ENCODE data around the gene ITM2A. TPM values are rescaled to one million over a fixed set of nuclear protein-coding genes. Genes with fewer than 3 reads are reported as not detected.
A peak's percentile ranks its signal among the peaks of the same experiment; 100 is the strongest.

ITM2A gene
- total RNA-seq, 6 donors from 2014 or later = 17.8 to 56.9 (median 24.0) TPM; not detected in 1

DNA sequence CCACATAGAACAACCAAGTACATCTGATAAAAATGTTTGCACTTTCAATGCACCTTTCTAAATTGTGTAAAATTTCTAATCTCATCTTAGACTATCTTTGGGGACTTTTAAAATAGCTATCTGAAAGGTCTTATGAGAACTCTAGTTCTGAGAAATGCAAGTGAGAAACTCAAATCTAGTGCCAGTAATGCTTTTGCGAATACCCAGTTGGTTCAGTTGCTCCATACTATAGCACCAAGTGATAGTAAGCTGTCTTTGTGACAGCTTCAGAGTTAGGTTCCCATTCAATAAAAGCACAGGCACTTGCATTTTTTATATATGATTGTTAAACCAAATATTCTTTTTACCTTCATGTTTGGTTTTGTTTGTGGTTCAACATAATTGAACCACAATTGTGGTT is 4.5 kb upstream of the ITM2A start:
- no peak for ATAC-seq (ENCODE audit: low FRiP score in 2 of 2)
- no peak overlapping the region for H3K27ac ChIP-seq
- H3K4me3 ChIP-seq = no peak overlapping the region
- TF ChIP-seq POLR2AphosphoS5 (IDR thresholded peaks at IDR 0.05) (no peak), POLR2A (IDR thresholded peaks at IDR 0.05) (no peak), EP300 (IDR thresholded peaks at IDR 0.05) (no peak)
- TF ChIP-seq, protein P1, sequence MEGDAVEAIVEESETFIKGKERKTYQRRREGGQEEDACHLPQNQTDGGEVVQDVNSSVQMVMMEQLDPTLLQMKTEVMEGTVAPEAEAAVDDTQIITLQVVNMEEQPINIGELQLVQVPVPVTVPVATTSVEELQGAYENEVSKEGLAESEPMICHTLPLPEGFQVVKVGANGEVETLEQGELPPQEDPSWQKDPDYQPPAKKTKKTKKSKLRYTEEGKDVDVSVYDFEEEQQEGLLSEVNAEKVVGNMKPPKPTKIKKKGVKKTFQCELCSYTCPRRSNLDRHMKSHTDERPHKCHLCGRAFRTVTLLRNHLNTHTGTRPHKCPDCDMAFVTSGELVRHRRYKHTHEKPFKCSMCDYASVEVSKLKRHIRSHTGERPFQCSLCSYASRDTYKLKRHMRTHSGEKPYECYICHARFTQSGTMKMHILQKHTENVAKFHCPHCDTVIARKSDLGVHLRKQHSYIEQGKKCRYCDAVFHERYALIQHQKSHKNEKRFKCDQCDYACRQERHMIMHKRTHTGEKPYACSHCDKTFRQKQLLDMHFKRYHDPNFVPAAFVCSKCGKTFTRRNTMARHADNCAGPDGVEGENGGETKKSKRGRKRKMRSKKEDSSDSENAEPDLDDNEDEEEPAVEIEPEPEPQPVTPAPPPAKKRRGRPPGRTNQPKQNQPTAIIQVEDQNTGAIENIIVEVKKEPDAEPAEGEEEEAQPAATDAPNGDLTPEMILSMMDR (IDR thresholded peaks at IDR 0.05) = no peak
- 81 to 90% methylated on average over 1 of the region's 1 CpG for WGBS, 2 donors
- H3K36me3 ChIP-seq = no peaks in the 10 kb centered on the region
- no peaks in the 10 kb centered on the region for H3K4me1 ChIP-seq
- no peaks in the 10 kb centered on the region for H3K27me3 ChIP-seq
- no peak for DNase-seq
- no peaks in the 10 kb centered on the region for H3K9me3 ChIP-seq

DNA sequence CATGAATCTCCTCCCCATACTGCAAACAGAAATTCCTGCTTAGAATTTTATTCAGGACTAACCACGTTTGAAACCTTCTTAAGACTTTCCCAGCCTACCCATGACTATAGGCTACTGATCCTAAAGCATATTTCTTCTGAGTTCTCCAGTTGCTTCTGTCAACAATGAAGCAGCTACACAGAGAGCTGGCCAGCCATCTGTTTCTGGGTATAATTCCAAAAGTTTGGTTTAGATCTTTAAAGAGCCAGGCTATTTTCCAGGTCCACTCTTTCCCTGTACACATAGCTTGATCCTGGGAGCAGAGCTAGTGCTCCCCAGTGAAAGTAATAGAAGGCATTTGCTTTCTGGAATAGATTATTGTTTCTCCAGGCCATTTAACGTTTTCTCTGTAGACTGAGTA is 4.0 kb upstream of the ITM2A start:
- no peaks in the 10 kb centered on the region for H3K27me3 ChIP-seq
- no peaks in the 10 kb centered on the region for H3K36me3 ChIP-seq
- TF ChIP-seq, protein P1 (IDR thresholded peaks at IDR 0.05) = no peak
- TF ChIP-seq POLR2A (IDR thresholded peaks at IDR 0.05) (no peak), EP300 (IDR thresholded peaks at IDR 0.05) (no peak), POLR2AphosphoS5 (IDR thresholded peaks at IDR 0.05) (no peak)
- no peak overlapping the region for H3K27ac ChIP-seq
- H3K9me3 ChIP-seq = no peaks in the 10 kb centered on the region
- no peak for DNase-seq
- WGBS, 2 donors = 42 to 66% methylated on average over 2 of the region's 2 CpGs
- ATAC-seq (ENCODE audit: low FRiP score in 2 of 2) = no peak
- no peak overlapping the region for H3K4me3 ChIP-seq
- no peaks in the 10 kb centered on the region for H3K4me1 ChIP-seq

DNA sequence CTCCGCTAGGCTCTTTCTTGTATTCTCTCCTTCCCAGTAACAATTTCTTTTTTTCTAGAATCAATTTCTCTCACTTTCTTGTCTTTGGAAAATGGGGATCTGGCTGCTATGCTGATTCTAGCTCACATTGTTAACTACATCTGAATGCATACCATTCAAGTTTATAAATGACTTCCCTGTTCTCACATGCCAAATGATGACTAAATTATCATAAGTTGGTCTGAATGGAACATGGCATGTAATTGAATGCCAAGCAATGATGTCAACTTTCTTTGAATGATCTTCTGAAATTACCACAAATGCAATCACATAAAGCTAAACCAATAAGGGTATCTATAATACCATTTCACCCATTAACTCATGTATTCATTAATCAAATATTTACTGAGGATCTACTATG is 2.7 kb upstream of the ITM2A start:
- no peaks in the 10 kb centered on the region for H3K36me3 ChIP-seq
- no peak for ATAC-seq (ENCODE audit: low FRiP score in 2 of 2)
- H3K9me3 ChIP-seq = no peaks in the 10 kb centered on the region
- no peaks in the 10 kb centered on the region for H3K27me3 ChIP-seq
- no peaks in the 10 kb centered on the region for H3K4me1 ChIP-seq
- WGBS, 2 donors = 83 to 95% methylated on average over 1 of the region's 1 CpG
- no peak overlapping the region for H3K27ac ChIP-seq
- no peak overlapping the region for H3K4me3 ChIP-seq
- DNase-seq = no peak
- no peak for TF ChIP-seq EP300 (IDR thresholded peaks at IDR 0.05)
- TF ChIP-seq, protein P1 (IDR thresholded peaks at IDR 0.05) = no peak
- no peak for TF ChIP-seq POLR2A (IDR thresholded peaks at IDR 0.05)
- TF ChIP-seq POLR2AphosphoS5 (IDR thresholded peaks at IDR 0.05) = no peak

DNA sequence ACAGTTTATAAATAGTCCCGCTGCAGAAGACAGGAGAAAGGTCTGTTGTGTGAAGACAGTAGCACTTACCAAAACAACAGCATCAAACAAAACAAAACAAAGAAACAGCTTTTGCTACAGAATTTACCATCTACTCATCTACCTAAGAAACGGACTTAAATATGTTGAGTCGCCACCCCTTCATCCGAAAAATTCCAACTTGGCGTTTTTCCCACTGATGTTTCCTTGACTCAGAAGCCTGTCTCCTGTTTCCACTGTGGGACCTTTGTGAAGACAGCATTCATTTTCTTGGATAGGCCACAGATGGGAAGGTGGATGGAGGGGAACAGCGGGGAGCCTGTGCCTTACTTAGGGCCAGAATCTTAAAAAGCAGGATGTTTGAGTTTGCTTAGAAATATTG is 1.3 kb upstream of the ITM2A start:
- H3K27me3 ChIP-seq = no peaks in the 10 kb centered on the region
- DNase-seq = no peak
- TF ChIP-seq POLR2AphosphoS5 (IDR thresholded peaks at IDR 0.05) (no peak), POLR2A (IDR thresholded peaks at IDR 0.05) (no peak), EP300 (IDR thresholded peaks at IDR 0.05) (no peak)
- TF ChIP-seq, protein P1 (IDR thresholded peaks at IDR 0.05) = no peak
- peak overlapping the region in 1 of 4 donors; percentile 62 for H3K27ac ChIP-seq
- H3K4me1 ChIP-seq = no peaks in the 10 kb centered on the region
- 77 to 78% methylated on average over 6 of the region's 6 CpGs for WGBS, 2 donors
- H3K36me3 ChIP-seq = no peaks in the 10 kb centered on the region
- ATAC-seq (ENCODE audit: low FRiP score in 2 of 2) = no peak
- H3K4me3 ChIP-seq = no peak overlapping the region
- H3K9me3 ChIP-seq = no peaks in the 10 kb centered on the region

DNA sequence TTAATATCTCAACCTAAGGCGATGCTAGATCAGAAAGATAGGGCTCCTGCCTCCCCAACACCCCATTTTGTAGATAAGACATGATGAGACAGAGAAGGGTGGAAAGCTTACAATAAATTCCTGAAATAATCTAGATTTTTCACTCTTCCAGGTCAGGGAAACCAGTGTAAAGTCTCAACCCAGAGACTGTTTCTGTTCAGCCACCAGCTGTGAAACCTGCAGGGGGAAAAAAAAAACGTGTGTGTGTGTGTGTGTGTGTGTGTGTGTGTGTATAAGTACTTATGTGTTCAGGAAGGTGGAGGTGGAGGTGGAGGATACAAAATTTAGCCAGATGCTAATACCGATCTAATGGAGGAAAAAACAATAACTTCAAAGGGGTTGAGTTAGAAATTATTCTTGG is 773 bp upstream of the ITM2A start:
- peak overlapping the region in 3 of 4 donors; percentile 44 to 72 (median 62) for H3K27ac ChIP-seq
- WGBS, 2 donors = 19 to 37% methylated on average over 3 of the region's 3 CpGs
- peak overlapping the region in 3 of 4 donors; percentile 39 to 55 (median 47) for H3K4me3 ChIP-seq

More for the DNA sequence above, 773 bp upstream of the ITM2A start:
- DNase-seq (no peak), ATAC-seq (ENCODE audit: low FRiP score in 2 of 2) (no peak)
- Histone ChIP-seq H3K27me3 (no peaks in the 10 kb centered on the region), H3K4me1 (no peaks in the 10 kb centered on the region), H3K9me3 (no peaks in the 10 kb centered on the region), H3K36me3 (no peaks in the 10 kb centered on the region)
- TF ChIP-seq POLR2AphosphoS5 (IDR thresholded peaks at IDR 0.05) = no peak
- no peak for TF ChIP-seq EP300 (IDR thresholded peaks at IDR 0.05)
- no peak for TF ChIP-seq POLR2A (IDR thresholded peaks at IDR 0.05)
- TF ChIP-seq, protein P1 (IDR thresholded peaks at IDR 0.05) = no peak

Measured in upper lobe of left lung (tissue), 6 donors.